Bronchial epithelial cell (primary cell): ENCODE results near the gene GNG12. TPM values are rescaled to one million over a fixed set of nuclear protein-coding genes. Genes with fewer than 3 reads are reported as not detected.
A peak's percentile ranks its signal among the peaks of the same experiment; 100 is the strongest.

Experiments used
- DNase-seq: peaks from one replicate; pipeline ENCODE4 v3.0.0-alpha.2; 2010; ENCODE audit warnings: low read depth
- FAIRE-seq: peaks from 2 replicates; lab custom pipeline; 2011; peaks lifted over from hg19 to GRCh38; lab: Jason Lieb, UNC
- H3K27me3 ChIP-seq: 2 replicates; pipeline ENCODE4 v1.5.1; 2011; ENCODE audit warnings: low read length; ENCODE audit not compliant: control insufficient read depth, insufficient read depth
- H3K36me3 ChIP-seq: 2 replicates; pipeline ENCODE4 v1.5.1; 2011; ENCODE audit warnings: low read length; ENCODE audit not compliant: control insufficient read depth, insufficient read depth
- H3K4me3 ChIP-seq: 2 replicates; pipeline ENCODE4 v1.5.1; 2011; ENCODE audit warnings: mild to moderate bottlenecking, low read depth, low read length, control low read depth
- CTCF ChIP-seq: IDR thresholded peaks from 2 replicates; pipeline ENCODE4 v1.5.1; 2011; ENCODE audit warnings: mild to moderate bottlenecking, moderate library complexity, low read length, control low read depth, inconsistent platforms; ENCODE audit not compliant: insufficient read depth, severe bottlenecking
- total RNA-seq: library from RNA; depleted of rRNA; stranded (reverse); fragments of >200 nt; gene quantifications from 2 replicates; pipeline ENCODE4 v1.2.1, GENCODE V29; 2014

Gene GNG12
- total RNA-seq, 1 donor from 2014 or later = 75.3 TPM

GRCh38 chr1:67847466-67847865 is 14.2 kb upstream of the GNG12 start:
- DNase-seq (peak; percentile 81), FAIRE-seq (no peak)
- no peaks in the 10 kb centered on the region for H3K27me3 ChIP-seq
- TF ChIP-seq CTCF = no peak
- no peaks in the 10 kb centered on the region for H3K36me3 ChIP-seq
- no peak overlapping the region for H3K4me3 ChIP-seq

GRCh38 chr1:67846538-67846937 is 13.3 kb upstream of the GNG12 start:
- TF ChIP-seq CTCF = no peak

GRCh38 chr1:67844988-67845387 is 11.7 kb upstream of the GNG12 start:
- no peak for FAIRE-seq
- Histone ChIP-seq H3K36me3 (no peaks in the 10 kb centered on the region), H3K4me3 (no peak overlapping the region), H3K27me3 (no peaks in the 10 kb centered on the region)
- DNase-seq = no peak
- no peak for TF ChIP-seq CTCF

More at GRCh38 chr1:67846538-67846937, 13.3 kb upstream of the GNG12 start:
- FAIRE-seq = peak; percentile 93
- no peaks in the 10 kb centered on the region for H3K36me3 ChIP-seq
- peak; percentile 96 for DNase-seq
- no peaks in the 10 kb centered on the region for H3K27me3 ChIP-seq
- H3K4me3 ChIP-seq = no peak overlapping the region

- DNase-seq = no peak
- no peak for FAIRE-seq
- TF ChIP-seq CTCF = no peak
Observed at GRCh38 chr1:67843746-67844145, 10.5 kb upstream of the GNG12 start.

GRCh38 chr1:67843331-67843730 is 10.1 kb upstream of the GNG12 start:
- no peak for TF ChIP-seq CTCF
- H3K36me3 ChIP-seq = no peaks in the 10 kb centered on the region
- no peak for DNase-seq
- no peak for FAIRE-seq
- no peak overlapping the region for H3K4me3 ChIP-seq
- no peaks in the 10 kb centered on the region for H3K27me3 ChIP-seq

More at GRCh38 chr1:67843746-67844145, 10.5 kb upstream of the GNG12 start:
- Histone ChIP-seq H3K4me3 (no peak overlapping the region), H3K36me3 (no peaks in the 10 kb centered on the region), H3K27me3 (no peaks in the 10 kb centered on the region)

- Histone ChIP-seq H3K4me3 (no peak overlapping the region), H3K36me3 (no peaks in the 10 kb centered on the region), H3K27me3 (no peaks in the 10 kb centered on the region)
- no peak for FAIRE-seq
- no peak for TF ChIP-seq CTCF
- peak; percentile 80 for DNase-seq
Observed at GRCh38 chr1:67840449-67840848, 7.2 kb upstream of the GNG12 start.
